Astrocyte (in vitro differentiated cells and primary cell): Measurements from ENCODE around the gene GARIN5A. TPM values are rescaled to one million over a fixed set of nuclear protein-coding genes. Genes with fewer than 3 reads are reported as not detected.

Source experiments
- DNase-seq: peaks from one replicate; pipeline ENCODE4 v3.0.0-alpha.2; 2010; ENCODE audit warnings: low read depth
- FAIRE-seq: peaks from 2 replicates; lab custom pipeline; 2011; peaks lifted over from hg19 to GRCh38; lab: Jason Lieb, UNC
- H2AFZ ChIP-seq: 2 replicates; pipeline ENCODE4 v1.6.0; 2012; ENCODE audit warnings: low read depth, low read length, inconsistent platforms
- H3K27ac ChIP-seq: 2 replicates; pipeline ENCODE4 v1.5.1; 2011; ENCODE audit warnings: low read depth, low read length, inconsistent platforms
- H3K27me3 ChIP-seq: 2 replicates; pipeline ENCODE4 v1.6.0; 2011; ENCODE audit warnings: low read length, inconsistent platforms; ENCODE audit not compliant: insufficient read depth
- H3K36me3 ChIP-seq: 2 replicates; pipeline ENCODE4 v1.5.1; 2011; ENCODE audit warnings: low read length, inconsistent platforms; ENCODE audit not compliant: insufficient read depth
- H3K4me1 ChIP-seq: 2 replicates; pipeline ENCODE4 v1.5.1; 2011; ENCODE audit warnings: low read length, inconsistent platforms; ENCODE audit not compliant: insufficient read depth
- H3K4me2 ChIP-seq: 2 replicates; pipeline ENCODE4 v1.6.0; 2012; ENCODE audit warnings: low read length, inconsistent platforms
- H3K4me3 ChIP-seq: 2 replicates; pipeline ENCODE4 v1.5.1; 2011; ENCODE audit warnings: low read depth, mild to moderate bottlenecking, low read length, inconsistent platforms; ENCODE audit not compliant: insufficient read depth
- H3K79me2 ChIP-seq: 2 replicates; pipeline ENCODE4 v1.6.0; 2012; ENCODE audit warnings: mild to moderate bottlenecking, low read length, inconsistent platforms; ENCODE audit not compliant: insufficient read depth
- H3K9ac ChIP-seq: 2 replicates; pipeline ENCODE4 v1.6.0; 2012; ENCODE audit warnings: mild to moderate bottlenecking, low read length, inconsistent platforms
- H3K9me3 ChIP-seq: 2 replicates; pipeline ENCODE4 v1.5.1; 2012; ENCODE audit warnings: low read depth, mild to moderate bottlenecking, low read length, inconsistent platforms; ENCODE audit not compliant: insufficient read depth
- H4K20me1 ChIP-seq: 2 replicates; pipeline ENCODE4 v1.6.0; 2012; ENCODE audit warnings: low read length, inconsistent platforms; ENCODE audit not compliant: insufficient read depth
- H3K27ac Mint-ChIP-seq: one replicate; pipeline ENCODE4 v1.8.0; 2021; ENCODE audit warnings: mild to moderate bottlenecking, mixed read lengths; ENCODE audit not compliant: unreplicated experiment
- H3K27me3 Mint-ChIP-seq: one replicate; pipeline ENCODE4 v1.8.0; 2021; ENCODE audit warnings: low read depth, mixed read lengths; ENCODE audit not compliant: unreplicated experiment
- H3K36me3 Mint-ChIP-seq: one replicate; pipeline ENCODE4 v1.8.0; 2021; ENCODE audit warnings: low read depth, mixed read lengths; ENCODE audit not compliant: unreplicated experiment
- H3K4me1 Mint-ChIP-seq: one replicate; pipeline ENCODE4 v1.8.0; 2021; ENCODE audit warnings: low read depth, mixed read lengths; ENCODE audit not compliant: unreplicated experiment
- H3K4me3 Mint-ChIP-seq: one replicate; pipeline ENCODE4 v1.8.0; 2021; ENCODE audit warnings: mild to moderate bottlenecking, moderate library complexity, mixed read lengths; ENCODE audit not compliant: unreplicated experiment
- H3K9me3 Mint-ChIP-seq: one replicate; pipeline ENCODE4 v1.8.0; 2021; ENCODE audit warnings: mild to moderate bottlenecking, mixed read lengths; ENCODE audit not compliant: unreplicated experiment
- CTCF ChIP-seq: IDR thresholded peaks from 2 replicates; pipeline ENCODE4 v1.5.1; 2011; ENCODE audit warnings: low read depth, mild to moderate bottlenecking, inconsistent platforms, low read length, moderate library complexity; ENCODE audit not compliant: insufficient read depth
- EZH2 ChIP-seq: IDR thresholded peaks from 2 replicates; pipeline ENCODE4 v1.6.1; 2012; ENCODE audit warnings: mild to moderate bottlenecking, low read length, inconsistent platforms; ENCODE audit not compliant: insufficient read depth
- total RNA-seq: library from RNA; stranded (reverse); gene quantifications from 2 replicates; pipeline ENCODE4 v1.2.1, GENCODE V29; 2021

GARIN5A gene
- total RNA-seq, 1 donor from 2014 or later, result not detected

DNA sequence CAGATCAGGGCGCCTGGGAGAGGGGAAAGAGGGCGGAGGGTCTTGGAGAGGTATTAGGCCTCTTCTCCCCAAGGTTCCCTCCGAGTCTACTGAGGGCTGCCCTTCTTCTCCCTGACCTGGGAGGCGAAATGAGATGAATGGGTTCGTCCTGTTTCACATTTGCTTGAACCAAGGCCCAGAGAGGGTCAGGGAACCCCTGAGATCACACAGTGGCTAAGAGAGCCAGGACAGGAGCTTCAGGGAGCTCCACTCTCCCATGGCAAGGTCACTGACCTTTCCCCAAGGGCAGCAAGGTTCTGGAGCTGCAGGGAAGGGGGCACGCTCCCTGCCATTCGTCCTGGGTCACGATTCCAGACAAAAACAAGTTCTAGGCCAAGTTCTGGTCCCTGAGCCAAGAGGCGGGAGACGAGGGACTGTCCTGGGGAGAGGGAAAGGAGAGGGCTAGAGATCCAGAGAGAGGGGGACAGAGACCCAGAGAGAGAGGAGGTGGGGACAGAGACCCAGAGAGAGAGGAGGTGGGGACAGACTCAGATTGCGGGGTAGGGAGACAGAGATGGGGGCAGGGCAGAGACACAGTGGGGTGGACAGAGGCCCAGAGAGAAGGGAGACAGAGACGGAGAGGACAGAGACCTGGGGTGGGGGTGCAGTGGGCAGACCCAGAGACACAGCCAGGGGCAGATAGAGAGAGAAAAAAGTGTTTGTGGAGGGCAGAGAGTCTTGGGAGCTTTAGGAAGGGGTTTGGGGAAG is 36.5 kb upstream of the GARIN5A start:
- H3K4me1 ChIP-seq, result peaks cover 4% of the 10 kb centered on the region
- no peaks in the 10 kb centered on the region for H3K9me3 ChIP-seq
- no peaks in the 10 kb centered on the region for H3K27me3 ChIP-seq
- H3K79me2 ChIP-seq, result peaks cover 9% of the 10 kb centered on the region
- Mint-ChIP-seq H3K27ac (no peak overlapping the region), H3K36me3 (no peaks in the 10 kb centered on the region), H3K4me3 (no peak overlapping the region), H3K9me3 (peaks cover 18% of the 10 kb centered on the region), H3K4me1 (no peaks in the 10 kb centered on the region), H3K27me3 (no peaks in the 10 kb centered on the region)
- H3K4me2 ChIP-seq, result no peak overlapping the region
- DNase-seq (no peak), FAIRE-seq (no peak)
- no peak overlapping the region for H3K27ac ChIP-seq
- H2AFZ ChIP-seq, result no peak overlapping the region
- no peak overlapping the region for H3K4me3 ChIP-seq
- no peaks in the 10 kb centered on the region for H3K36me3 ChIP-seq
- H3K9ac ChIP-seq, result no peak overlapping the region
- TF ChIP-seq CTCF (no peak), EZH2 (no peak)
- H4K20me1 ChIP-seq, result no peaks in the 10 kb centered on the region

- H3K9ac ChIP-seq, result peak overlapping the region; percentile 84
- H3K4me3 Mint-ChIP-seq, result no peak overlapping the region
- H3K9me3 Mint-ChIP-seq, result peaks cover 22% of the 10 kb centered on the region
- H2AFZ ChIP-seq, result no peak overlapping the region
- H3K4me1 Mint-ChIP-seq, result no peaks in the 10 kb centered on the region
- H3K27me3 ChIP-seq, result no peaks in the 10 kb centered on the region
- peak overlapping the region; percentile 99 for H3K4me2 ChIP-seq
- H3K27ac ChIP-seq, result no peak overlapping the region
- H4K20me1 ChIP-seq, result no peaks in the 10 kb centered on the region
- no peak overlapping the region for H3K4me3 ChIP-seq
- no peak for FAIRE-seq
- no peaks in the 10 kb centered on the region for H3K36me3 Mint-ChIP-seq
- H3K36me3 ChIP-seq, result no peaks in the 10 kb centered on the region
- TF ChIP-seq CTCF (no peak), EZH2 (no peak)
- no peak overlapping the region for H3K27ac Mint-ChIP-seq
- H3K9me3 ChIP-seq, result no peaks in the 10 kb centered on the region
- peaks cover 9% of the 10 kb centered on the region for H3K79me2 ChIP-seq
- no peaks in the 10 kb centered on the region for H3K27me3 Mint-ChIP-seq
- no peak for DNase-seq
- H3K4me1 ChIP-seq, result peaks cover 4% of the 10 kb centered on the region
Observed at GRCh38 chr19:50512112-50512998, 35.7 kb upstream of the GARIN5A start.
